ENCODE results near the gene SYPL1. TPM values are rescaled to one million over a fixed set of nuclear protein-coding genes. Genes with fewer than 3 reads are reported as not detected.
A peak's percentile ranks its signal among the peaks of the same experiment; 100 is the strongest.

The SYPL1 gene
- total and polyA plus RNA-seq, 12 donors, result 58.5 to 121 (median 75.1) TPM

GRCh38 chr7:106116161-106116704, 4.1 kb upstream of the SYPL1 start:
- Histone ChIP-seq H3K36me3 (no peaks in the 10 kb centered on the region), H3K27ac (peak overlapping the region in 2 of 10 donors; percentile 3 to 13), H3K9me3 (no peaks in the 10 kb centered on the region), H3K27me3 (no peaks in the 10 kb centered on the region), H3K4me1 (peaks cover 0 to 39% (median 17%) of the 10 kb centered on the region in 9 donors), H3K4me3 (no peak overlapping the region)
- 65 to 72% methylated on average over 6 of the region's 6 CpGs for WGBS, 2 donors
- no peak for ATAC-seq
- DNase-seq, result no peak
- no peak for TF ChIP-seq CTCF (IDR thresholded peaks at IDR 0.05)
- intact Hi-C loops (cut with DNase I), result loop anchor here in 1 of 10 donors (10.0 kb wide), 1 partner anchor 51 kb away; no protein-coding TSS in a partner anchor

DNA sequence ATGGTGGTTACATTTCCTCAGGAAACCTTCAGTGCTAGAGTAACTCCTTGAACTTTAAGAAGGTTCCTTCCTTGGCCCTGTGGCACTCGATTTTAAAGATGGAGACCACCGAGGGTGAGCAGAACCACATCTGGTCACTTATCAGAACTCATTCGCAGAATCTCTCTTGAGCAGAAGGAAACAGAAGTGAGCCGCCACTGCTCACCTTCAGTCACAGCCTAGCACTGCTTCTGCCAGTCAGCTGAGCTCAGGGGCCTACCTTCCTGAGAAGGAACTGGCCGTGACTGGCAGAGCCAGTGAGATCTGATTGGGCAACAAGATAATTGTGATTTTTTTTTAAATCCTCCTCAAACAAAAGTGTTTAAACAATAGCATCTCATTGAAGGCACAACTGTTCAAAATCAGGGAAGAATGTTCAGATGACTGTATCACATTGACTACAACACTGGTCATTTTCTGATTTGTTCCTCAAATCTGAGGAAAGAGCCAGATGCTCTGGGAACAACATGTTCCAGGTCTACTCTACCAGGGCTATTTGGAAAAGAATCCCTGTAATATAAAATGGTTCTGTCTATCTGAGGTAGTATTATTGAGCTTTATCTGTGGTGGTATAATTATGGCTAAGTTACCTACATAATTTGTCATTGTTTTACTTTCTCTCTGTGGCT, 2.7 kb upstream of the SYPL1 start:
- no peak overlapping the region for H3K4me3 ChIP-seq
- H3K4me1 ChIP-seq, result peaks cover 3 to 32% (median 20%) of the 10 kb centered on the region in 9 donors
- H3K9me3 ChIP-seq, result no peaks in the 10 kb centered on the region
- WGBS, 2 donors, result 77 to 80% methylated on average over 5 of the region's 5 CpGs
- no peaks in the 10 kb centered on the region for H3K36me3 ChIP-seq
- H3K27me3 ChIP-seq, result no peaks in the 10 kb centered on the region
- DNase-seq, result no peak
- intact Hi-C loops (cut with DNase I), result loop anchor here in 5 of 10 donors (5.0 to 10.0 kb wide), 3 partner anchors 37 to 50 kb away; no protein-coding TSS in a partner anchor
- no peak for ATAC-seq
- no peak for TF ChIP-seq CTCF (IDR thresholded peaks at IDR 0.05)
- no peak overlapping the region for H3K27ac ChIP-seq

GRCh38 chr7:106112972-106113421, 885 bp upstream of the SYPL1 start:
- DNase-seq, result no peak
- ATAC-seq, result no peak
- Histone ChIP-seq H3K27me3 (no peaks in the 10 kb centered on the region), H3K4me1 (peaks cover 4 to 44% (median 33%) of the 10 kb centered on the region in 9 donors), H3K4me3 (peak overlapping the region in 8 of 10 donors; percentile 55 to 82 (median 74)), H3K27ac (peak overlapping the region in 9 of 10 donors; percentile 94 to 99 (median 98)), H3K9me3 (no peaks in the 10 kb centered on the region), H3K36me3 (no peaks in the 10 kb centered on the region)
- no peak for TF ChIP-seq CTCF (IDR thresholded peaks at IDR 0.05)
- intact Hi-C loops (cut with DNase I), result loop anchor here in 7 of 10 donors (1.0 to 10.0 kb wide), 5 partner anchors 39 to 48 kb away; no protein-coding TSS in a partner anchor
- 84% methylated on average over 17 of the region's 17 CpGs for WGBS, 2 donors

- peak; percentile 73 to 88 (median 78) for ATAC-seq
- H3K36me3 ChIP-seq, result no peaks in the 10 kb centered on the region
- H3K27me3 ChIP-seq, result no peaks in the 10 kb centered on the region
- peak overlapping the region; percentile 94 to 99 (median 98) for H3K27ac ChIP-seq
- peak overlapping the region; percentile 45 to 82 (median 70) for H3K4me3 ChIP-seq
- intact Hi-C loops (cut with DNase I), result loop anchor here in 7 of 10 donors (1.0 to 10.0 kb wide), 5 partner anchors 41 to 47 kb away; no protein-coding TSS in a partner anchor
- WGBS, 2 donors, result 0% methylated on average over 50 to 53 of the region's 53 CpGs
- H3K4me1 ChIP-seq, result peaks cover 4 to 49% (median 44%) of the 10 kb centered on the region in 9 donors
- peak; percentile 74 to 86 for DNase-seq
- TF ChIP-seq CTCF (IDR thresholded peaks at IDR 0.05), result no peak
- no peaks in the 10 kb centered on the region for H3K9me3 ChIP-seq
Observed at GRCh38 chr7:106111655-106112117, 426 bp downstream of the SYPL1 start.
